ENCODE results near the gene DEK. TPM values are rescaled to one million over a fixed set of nuclear protein-coding genes. Genes with fewer than 3 reads are reported as not detected.

The DEK gene
- total RNA-seq (2021; ENCODE audit: unreplicated experiment), result 108 TPM
- polyA plus RNA-seq (2012), result 23.7 and 37.0 TPM in 2 replicates
- percentile 98 among the genes with signal in this experiment for Bru-seq, nascent RNA
- percentile 95 among the genes with signal in this experiment for BruChase-seq, experiment 1, labeled RNA remaining after a 6-hour chase
- BruChase-seq, experiment 2, labeled RNA remaining after a 2-hour chase, result percentile 91 among the genes with signal in this experiment
- long read RNA-seq, transcript DEK-202 (11 exons, 3,427 nt), result major isoform, 169 of 296 reads
- long read RNA-seq, partial matches to known transcripts, result 62 of 296 reads
- long read RNA-seq, other reads (novel, unspliced or antisense), result 63 of 296 reads

- H3K9me2 ChIP-seq (ENCODE audit: insufficient read depth), result no peaks in the 10 kb centered on the region
- RAD21 ChIA-PET (ENCODE audit: low non-redundant PET in 1 of 2, low total read pairs in 2 of 2, uncharacterized antibody in 2 of 2, unreplicated experiment in 2 of 2), result no interaction called here
- H3K27ac ChIP-seq (ENCODE audit: low read depth, low read length), result peak within 1 kb of the TSS; percentile 85
- CTCF ChIA-PET, result interaction anchor here (0.6 kb wide), 1 partner anchor 277 kb away, joined by 3 read pairs; the partner anchor contains the start of gene KIF13A
- H2AFZ ChIP-seq (ENCODE audit: low read depth, low read length, poor library complexity, severe bottlenecking), result peak within 1 kb of the TSS; percentile 58
- peaks cover 47% of the 10 kb centered on the region for H3K79me2 ChIP-seq (ENCODE audit: insufficient read depth, low read length)
- peak within 1 kb of the TSS; percentile 81 for H3K4me2 ChIP-seq (ENCODE audit: low read length)
- no peaks in the 10 kb centered on the region for H3K27me3 ChIP-seq (ENCODE audit: insufficient read depth, low read length)
- peaks cover 15% of the 10 kb centered on the region; the same call in 1 of the 2 replicates for H4K20me1 ChIP-seq (ENCODE audit: insufficient read depth)
- peaks cover 21 to 51% of the 10 kb centered on the region in 2 experiments for H3K4me1 ChIP-seq (ENCODE audit: control insufficient read depth in 1 of 2, insufficient read depth in 2 of 2, low read length in 2 of 2)
- no peaks in the 10 kb centered on the region for H3K9me3 ChIP-seq (ENCODE audit: control insufficient read depth in 1 of 2, insufficient read depth in 1 of 2, low read depth in 1 of 2, low read length in 2 of 2)
- intact Hi-C loops (cut with micrococcal nuclease), result loop anchor here (1.0 kb wide), 1 partner anchor 240 kb away; no protein-coding TSS in a partner anchor
- ATAC-seq, result peak; percentile 84
- H3K36me3 ChIP-seq (ENCODE audit: control insufficient read depth in 1 of 2, insufficient read depth in 2 of 2, low read length in 2 of 2), result peaks cover 2 to 21% of the 10 kb centered on the region in 2 experiments; a peak in 2 of 4 replicates
- peak within 1 kb of the TSS; percentile 79 to 91 for H3K4me3 ChIP-seq (replicated peaks in 1 of 2; ENCODE audit: low read depth in 1 of 2, low read length in 2 of 2)
- H3K9ac ChIP-seq (ENCODE audit: low read length), result peak within 1 kb of the TSS; percentile 99
- BruUV-seq (replicated peaks), result no TSS peak
- POLR2A ChIA-PET, result interaction anchor here (0.9 to 1.0 kb wide), 2 partner anchors 10 to 664 kb away, joined by 3 read pairs; partner anchors contain the start of gene FAM8A1
- peak; percentile 58 for DNase-seq (ENCODE audit: low read depth, low spot score)
- TF ChIP-seq EZH2 (IDR thresholded peaks at IDR 0.05), result no peak
- TF ChIP-seq TCF7L2 (IDR thresholded peaks at IDR 0.05; ENCODE audit: borderline replicate concordance, extremely low read depth, insufficient read depth, insufficient read length), result no peak
- no peak for TF ChIP-seq ELF1 (IDR thresholded peaks at IDR 0.05; ENCODE audit: borderline replicate concordance, low read depth)
- TF ChIP-seq ZFX (IDR thresholded peaks at IDR 0.05), result peak; percentile 87
- peak; percentile 92 for TF ChIP-seq YY1 (IDR thresholded peaks at IDR 0.05; ENCODE audit: extremely low read depth, insufficient replicate concordance, low read depth, low read length)
- TF ChIP-seq SRF (IDR thresholded peaks at IDR 0.05; ENCODE audit: low read depth), result no peak
- TF ChIP-seq FOSL1 (IDR thresholded peaks at IDR 0.05; ENCODE audit: low read depth), result no peak; the same call in 1 of the 2 replicates
- TF ChIP-seq MAX (IDR thresholded peaks at IDR 0.05), result peak; percentile 53; the same call in 1 of the 2 replicates
- TF ChIP-seq CTCF (IDR thresholded peaks at IDR 0.05 in 2 of 3, conservative IDR thresholded peaks at IDR 0.05 in 1 of 3; ENCODE audit: borderline replicate concordance in 1 of 3, insufficient read depth in 1 of 3, low read depth in 2 of 3, low read length in 2 of 3), result peak in 2 of 3 experiments; percentile 36 to 39; a peak in 3 of 6 replicates
- no peak for TF ChIP-seq SIN3A (IDR thresholded peaks at IDR 0.05; ENCODE audit: low read depth)
- TF ChIP-seq EGR1 (IDR thresholded peaks at IDR 0.05; ENCODE audit: low read depth), result no peak
- no peak for TF ChIP-seq ZNF274 (IDR thresholded peaks at IDR 0.05; ENCODE audit: low read depth, low read length)
- peak; percentile 37; the same call in 1 of the 2 replicates for TF ChIP-seq RAD21 (IDR thresholded peaks at IDR 0.05; ENCODE audit: low read depth)
- no peak for TF ChIP-seq REST (IDR thresholded peaks at IDR 0.05; ENCODE audit: low read depth)
- peak; percentile 46 for TF ChIP-seq POLR2AphosphoS5 (IDR thresholded peaks at IDR 0.05; ENCODE audit: low read depth, low read length)
These were observed at the start of gene DEK for GRCh38 chr6:18264219-18264922. TSS of gene DEK (minus strand) at chr6:18264530. CDS start at chr6:18263987, 543 bp downstream.

All from HCT116 (cell line).